ENCODE results near the gene RNF220.
A peak's percentile ranks its signal among the peaks of the same experiment; 100 is the strongest.

RNF220 gene

DNA sequence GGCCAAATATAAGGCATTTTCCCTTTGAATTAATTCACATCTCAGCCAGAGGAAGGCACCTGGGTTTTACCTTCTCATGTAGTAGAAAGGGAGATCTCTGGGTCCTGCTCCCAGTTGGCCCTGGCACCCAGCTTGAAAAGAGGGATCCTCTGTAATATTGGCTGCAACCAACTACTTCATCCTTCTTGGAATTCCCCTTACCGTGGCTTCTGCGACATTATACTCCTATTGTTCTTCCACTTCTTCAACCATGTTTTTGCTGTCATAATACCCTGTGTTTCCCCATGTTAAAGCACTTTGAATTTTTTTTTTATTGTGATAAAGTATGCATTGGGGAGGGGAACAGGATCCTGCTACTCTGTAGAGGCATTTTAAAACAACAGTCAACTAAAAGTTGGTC, 26.8 kb downstream of the RNF220 start:
- no peak for DNase-seq (ENCODE audit: low read depth, low spot score)

- DNase-seq (ENCODE audit: low read depth, low spot score), result no peak
These were observed 28.2 kb downstream of the RNF220 start for GRCh38 chr1:44433209-44433608.

DNA sequence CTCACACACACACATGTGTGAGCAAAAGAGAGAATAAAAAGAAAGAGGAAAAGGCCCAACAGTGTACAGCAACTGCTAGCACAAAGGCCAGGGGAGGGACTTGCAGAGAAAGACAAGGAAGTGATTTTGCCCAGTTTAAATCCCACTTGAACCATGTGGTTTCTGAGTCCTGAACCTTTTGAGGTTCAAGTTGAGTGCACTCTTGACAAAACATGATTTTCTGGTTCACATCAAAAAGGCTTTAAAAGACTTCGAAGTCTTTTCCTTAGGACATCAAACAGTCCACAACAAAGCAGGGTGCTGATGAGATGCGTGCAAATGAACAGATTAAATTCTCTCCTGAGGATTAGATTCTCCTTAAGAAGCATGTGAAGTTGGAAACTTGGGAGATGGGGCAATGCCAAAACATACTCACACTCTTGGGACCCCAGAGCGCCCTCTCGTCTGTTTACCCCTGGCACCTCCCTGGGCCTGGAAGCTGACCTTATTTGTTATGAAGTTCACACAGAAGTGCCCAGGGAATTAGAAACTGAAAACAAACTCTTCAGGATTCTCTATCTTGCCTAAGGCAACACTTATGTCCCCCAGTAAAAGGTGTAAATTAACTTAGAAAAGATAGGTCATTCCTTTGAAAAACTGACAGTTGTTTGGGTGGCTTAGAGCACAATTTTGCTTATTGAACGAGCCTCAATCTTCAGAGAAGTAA, 31.5 kb downstream of the RNF220 start:
- DNase-seq (ENCODE audit: low read depth, low spot score), result no peak

DNA sequence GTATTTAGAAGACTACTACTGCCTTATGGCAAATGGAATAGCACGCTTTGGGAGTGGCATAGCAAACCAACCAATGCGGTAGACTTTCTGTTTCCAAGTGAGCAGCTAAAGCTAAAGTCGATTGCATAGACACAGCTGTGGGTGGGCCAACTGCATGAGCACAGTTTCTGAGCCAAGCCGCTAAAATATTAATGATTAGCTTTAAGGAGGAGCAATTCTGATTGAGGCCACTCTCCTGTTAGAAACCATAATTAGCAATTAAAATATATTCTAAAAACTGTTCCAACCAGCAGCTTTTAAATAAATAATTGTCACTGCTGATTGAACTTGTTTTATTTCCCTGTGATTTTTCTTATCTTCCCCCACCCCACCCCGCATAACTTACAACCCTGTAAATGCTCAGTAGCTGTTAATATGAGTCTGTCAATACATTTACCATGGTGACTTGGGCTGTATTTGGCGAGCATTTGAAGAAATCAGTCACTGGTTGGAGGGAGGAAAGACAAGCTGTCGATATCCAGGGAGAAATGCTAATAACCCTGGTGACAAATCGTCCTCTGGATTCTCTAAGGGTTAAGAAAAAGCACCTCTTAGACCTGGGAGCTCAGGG, 32.2 kb downstream of the RNF220 start:
- DNase-seq (ENCODE audit: low read depth, low spot score), result no peak

DNA sequence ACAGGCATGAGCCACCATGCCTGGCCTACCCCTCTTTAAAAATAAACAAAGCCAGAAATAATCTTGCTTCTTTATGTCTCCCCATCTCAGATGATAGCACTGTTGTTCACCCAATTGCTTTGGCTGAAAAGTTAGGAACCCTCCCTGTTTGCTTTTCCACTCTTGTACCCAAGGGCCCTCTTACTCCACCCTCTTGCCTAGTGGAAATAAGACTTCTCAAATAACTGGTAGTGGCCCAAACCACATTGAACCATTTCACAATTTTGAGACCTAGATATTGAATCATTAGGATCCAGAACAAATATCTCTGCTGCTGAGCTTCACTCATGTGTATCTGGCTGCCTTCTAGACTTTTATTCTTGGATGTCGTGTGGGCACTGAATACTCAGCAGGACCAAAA, 37.7 kb downstream of the RNF220 start:
- DNase-seq (ENCODE audit: low read depth, low spot score), result no peak

GRCh38 chr1:44447051-44447810, 42.2 kb downstream of the RNF220 start:
- no peak for DNase-seq (ENCODE audit: low read depth, low spot score)

DNA sequence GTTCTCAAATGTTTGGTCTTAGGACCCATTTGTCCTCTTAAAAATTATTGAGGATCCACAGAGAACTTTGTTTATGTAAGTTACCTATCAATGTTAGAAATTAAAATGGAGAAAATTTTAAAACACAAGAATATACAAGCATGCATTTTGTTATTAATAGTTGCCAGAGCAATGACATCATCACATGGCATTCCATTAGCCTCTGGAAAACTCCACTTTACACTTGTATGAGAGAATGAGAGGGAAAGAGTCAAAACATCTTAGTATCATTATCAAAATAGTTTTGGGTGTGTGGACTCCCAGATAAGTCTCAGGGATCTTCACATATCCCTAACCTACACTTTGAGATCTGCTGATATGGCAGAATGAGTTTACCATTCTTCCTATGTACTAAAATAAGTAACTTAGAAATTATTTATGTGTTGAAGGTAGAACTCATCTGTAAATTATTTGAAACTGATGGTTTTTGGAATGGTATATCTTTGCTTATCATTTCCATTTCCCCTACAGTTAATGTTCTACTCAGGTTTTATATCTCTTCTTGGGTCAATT, 48.8 kb downstream of the RNF220 start:
- no peak for DNase-seq (ENCODE audit: low read depth, low spot score)

GRCh38 chr1:44454704-44455103, 49.6 kb downstream of the RNF220 start:
- DNase-seq (ENCODE audit: low read depth, low spot score), result no peak

DNA sequence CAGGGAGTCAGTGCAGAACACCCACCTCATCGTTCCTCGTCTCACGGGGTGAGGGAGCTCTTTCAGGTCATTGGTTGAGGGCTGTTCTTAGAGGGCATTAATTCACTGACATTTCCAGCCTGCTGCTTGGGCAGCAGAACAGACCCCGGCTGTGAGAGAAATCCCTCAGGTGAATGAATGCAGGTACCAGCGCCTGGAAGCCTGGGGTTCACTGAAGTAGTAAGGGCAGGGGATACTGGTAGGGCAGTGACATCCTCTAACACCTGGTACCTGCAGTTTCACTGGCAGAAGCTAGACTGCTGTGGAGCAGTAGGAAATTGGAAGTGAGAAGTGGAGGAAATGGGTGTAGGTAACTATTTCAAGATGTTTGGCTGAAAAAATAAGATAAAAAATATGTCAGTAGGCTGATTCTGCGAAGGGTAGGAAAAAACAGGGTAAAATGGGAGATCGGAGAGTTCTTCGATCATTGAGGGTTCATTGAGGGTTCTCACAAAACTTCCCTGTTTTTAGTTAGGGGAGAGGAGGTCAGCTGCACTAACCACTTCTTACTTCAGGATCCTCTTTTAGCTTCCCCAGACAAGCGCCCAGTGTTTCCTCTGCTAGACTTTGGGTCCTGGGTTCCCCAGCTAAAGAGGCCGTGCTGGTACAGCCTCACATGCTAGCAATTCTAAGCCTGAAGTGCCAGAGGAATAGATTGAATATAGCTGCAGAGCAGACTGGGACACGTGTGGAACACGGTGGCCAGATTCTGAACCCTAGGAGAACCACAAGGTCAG, 55.2 kb downstream of the RNF220 start:
- DNase-seq (ENCODE audit: low read depth, low spot score), result no peak

GRCh38 chr1:44464361-44464760, 59.3 kb downstream of the RNF220 start:
- no peak for DNase-seq (ENCODE audit: low read depth, low spot score)

DNA sequence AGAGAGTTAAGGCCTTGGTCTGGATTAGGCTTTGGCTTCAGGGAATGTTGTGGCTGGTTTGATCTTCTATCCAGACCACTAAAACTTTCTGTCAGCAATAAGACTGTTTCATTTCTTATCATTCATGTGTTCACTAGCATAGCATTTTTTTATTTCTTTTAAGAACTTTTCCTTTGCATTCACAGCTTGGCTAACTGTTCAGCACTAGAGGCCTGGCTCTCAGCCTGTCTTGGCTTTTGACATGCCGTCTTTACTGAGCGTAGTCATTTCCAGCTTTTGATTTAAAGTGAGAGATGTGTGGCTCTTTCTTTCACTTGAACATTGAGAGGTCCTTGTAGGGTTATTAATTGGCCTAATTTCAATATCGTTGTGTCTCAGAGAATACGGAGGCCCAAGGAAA, 62.5 kb downstream of the RNF220 start:
- no peak for DNase-seq (ENCODE audit: low read depth, low spot score)

GRCh38 chr1:44471911-44472453, 66.9 kb downstream of the RNF220 start:
- no peak for DNase-seq (ENCODE audit: low read depth, low spot score)

GRCh38 chr1:44472620-44473525, 67.8 kb downstream of the RNF220 start:
- DNase-seq (ENCODE audit: low read depth, low spot score), result no peak

DNA sequence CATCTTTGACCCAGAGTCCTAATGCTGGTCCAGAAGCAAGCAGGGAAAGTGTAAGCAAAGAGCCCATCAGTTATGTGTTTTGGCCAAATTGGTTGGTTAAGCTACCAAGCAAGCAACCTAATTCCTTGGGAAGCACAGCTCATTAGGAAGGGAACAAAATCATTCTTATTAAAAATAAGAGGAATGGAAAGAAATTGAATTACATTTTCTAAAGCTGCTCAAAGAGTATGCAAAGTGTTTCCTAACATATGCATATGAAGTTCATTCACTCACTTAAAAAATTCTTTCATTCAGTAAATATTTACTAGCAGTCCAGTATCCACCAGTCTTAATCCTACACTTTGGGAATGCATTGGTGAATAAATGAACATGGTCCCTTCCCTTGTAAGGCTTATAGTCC, 71.8 kb downstream of the RNF220 start:
- DNase-seq (ENCODE audit: low read depth, low spot score), result no peak

DNA sequence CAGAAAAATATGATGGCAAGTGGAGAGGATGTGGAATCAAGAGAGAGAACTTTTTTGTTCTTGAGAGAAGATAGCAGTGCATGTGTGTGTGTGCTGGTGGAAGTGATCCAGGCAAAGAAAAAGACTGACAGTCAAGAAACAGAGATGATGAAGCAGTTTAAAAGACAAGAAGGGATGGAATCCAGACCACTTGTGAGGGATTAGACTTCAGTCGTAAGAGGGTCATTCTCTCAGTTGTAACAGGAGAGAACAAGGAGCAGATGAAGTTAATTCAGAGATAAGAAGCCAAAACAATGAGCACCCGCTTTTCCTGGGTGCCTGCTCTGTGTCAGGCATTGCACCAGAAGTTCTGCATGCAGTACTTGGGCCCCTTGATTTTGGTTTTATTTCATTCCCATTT, 76.6 kb downstream of the RNF220 start:
- no peak for DNase-seq (ENCODE audit: low read depth, low spot score)

DNA sequence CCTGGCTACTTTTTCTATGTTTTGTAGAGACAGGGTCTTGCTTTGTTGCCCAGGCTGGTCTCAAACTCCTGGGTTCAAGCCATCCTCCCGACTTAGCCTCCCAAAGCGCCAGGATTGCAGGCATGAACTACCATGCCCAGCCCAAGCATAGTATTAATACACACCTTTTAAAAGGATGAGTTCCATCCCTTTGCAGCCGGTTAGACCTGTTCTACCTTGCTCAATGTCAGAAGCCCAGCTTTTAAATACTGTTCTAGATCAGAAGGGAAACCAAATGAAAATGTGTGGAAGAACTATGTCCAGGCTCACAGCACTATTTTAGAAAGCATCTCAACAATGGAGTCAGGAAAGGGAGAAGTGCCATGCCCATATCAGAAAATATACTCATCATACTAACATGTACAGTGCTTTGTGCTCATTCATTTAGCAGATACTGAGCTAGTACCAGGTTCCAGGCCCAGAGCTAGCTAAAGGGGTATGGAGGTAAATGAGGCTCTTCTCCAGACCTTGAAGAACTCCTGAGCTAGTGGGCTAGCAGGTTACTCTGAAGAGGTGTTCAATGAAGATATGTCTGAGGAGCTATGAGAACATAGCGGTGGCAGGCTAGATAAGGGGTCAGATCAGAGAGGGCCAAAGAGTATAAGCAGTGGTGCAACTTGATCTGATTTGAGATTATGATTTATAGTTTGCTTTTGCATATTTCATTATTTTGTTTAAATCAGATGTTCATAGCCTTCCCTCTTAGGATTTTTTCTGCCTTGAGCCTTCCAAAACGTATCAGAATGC, 78.2 kb downstream of the RNF220 start:
- DNase-seq (ENCODE audit: low read depth, low spot score), result no peak

DNA sequence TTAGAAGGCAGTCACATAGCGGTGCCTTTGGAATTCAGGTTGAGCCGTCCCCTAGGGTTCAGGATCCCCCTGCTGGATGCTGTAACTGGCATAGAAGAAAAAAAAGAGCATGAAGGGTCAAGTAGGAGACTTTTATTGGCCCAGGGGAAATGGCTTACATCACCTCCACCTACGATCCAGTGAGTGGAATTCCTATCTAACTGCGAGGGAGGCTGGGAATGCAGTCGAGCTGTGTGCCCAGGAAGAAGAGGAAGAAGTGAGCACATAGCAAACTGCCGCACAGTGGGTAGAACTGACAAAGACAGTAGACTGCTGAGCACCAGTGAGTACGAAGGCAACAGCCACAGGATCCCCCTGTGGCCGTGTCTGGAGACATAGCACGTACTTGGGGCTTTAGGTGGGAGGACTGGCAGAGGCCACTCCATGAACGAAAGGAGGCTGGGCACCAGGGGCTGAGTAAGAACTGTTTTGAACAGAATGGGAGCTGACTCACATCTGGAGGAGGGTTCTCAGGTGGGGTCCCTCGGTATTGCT, 79.2 kb downstream of the RNF220 start:
- DNase-seq (ENCODE audit: low read depth, low spot score), result peak; percentile 78

GRCh38 chr1:44485229-44485933, 80.3 kb downstream of the RNF220 start:
- DNase-seq (ENCODE audit: low read depth, low spot score), result no peak
